HG03196 (cell line): ENCODE measurements around the gene CDKN2B-AS1.

Experiments
- ATAC-seq: cut with Tn5 transposase; IDR thresholded peaks from one replicate; pipeline ENCODE4 v1.9.1; 2021; ENCODE audit not compliant: unreplicated experiment

Gene CDKN2B-AS1

GRCh38 chr9:22005702-22006606, 11.4 kb downstream of the CDKN2B-AS1 start:
- ATAC-seq, result no peak

GRCh38 chr9:22008384-22008716, 13.8 kb downstream of the CDKN2B-AS1 start:
- ATAC-seq, result no peak

GRCh38 chr9:22008717-22009505, 14.3 kb downstream of the CDKN2B-AS1 start, which contains the start of gene CDKN2B:
Gene CDKN2B (minus strand): TSS chr9:22009305. CDS start chr9:22008953, 352 bp downstream.
- ATAC-seq, result peak; percentile 96

- ATAC-seq, result peak; percentile 20
These were observed 14.9 kb downstream of the CDKN2B-AS1 start for GRCh38 chr9:22009506-22009867.

- no peak for ATAC-seq
These were observed 16.5 kb downstream of the CDKN2B-AS1 start for GRCh38 chr9:22010866-22011625.

GRCh38 chr9:22022396-22022795, 27.8 kb downstream of the CDKN2B-AS1 start:
- ATAC-seq, result no peak

- ATAC-seq, result no peak
These were observed 32.1 kb downstream of the CDKN2B-AS1 start for GRCh38 chr9:22026696-22027095.

- ATAC-seq, result no peak
These were observed 33.8 kb downstream of the CDKN2B-AS1 start for GRCh38 chr9:22028394-22028793.

- ATAC-seq, result no peak
These were observed 34.6 kb downstream of the CDKN2B-AS1 start for GRCh38 chr9:22029231-22029630.

- no peak for ATAC-seq
These were observed 35.6 kb downstream of the CDKN2B-AS1 start for GRCh38 chr9:22030101-22030598.

- ATAC-seq, result no peak
These were observed 37.2 kb downstream of the CDKN2B-AS1 start for GRCh38 chr9:22031655-22032411.

GRCh38 chr9:22033012-22033630, 38.5 kb downstream of the CDKN2B-AS1 start:
- no peak for ATAC-seq

GRCh38 chr9:22035591-22036011, 41.0 kb downstream of the CDKN2B-AS1 start:
- ATAC-seq, result no peak

GRCh38 chr9:22036866-22037626, 42.5 kb downstream of the CDKN2B-AS1 start:
- ATAC-seq, result no peak

GRCh38 chr9:22037954-22038690, 43.5 kb downstream of the CDKN2B-AS1 start:
- no peak for ATAC-seq

GRCh38 chr9:22039258-22039657, 44.7 kb downstream of the CDKN2B-AS1 start:
- no peak for ATAC-seq

- ATAC-seq, result no peak
These were observed 46.2 kb downstream of the CDKN2B-AS1 start for GRCh38 chr9:22040760-22041159.

GRCh38 chr9:22041344-22041743, 46.8 kb downstream of the CDKN2B-AS1 start:
- ATAC-seq, result no peak
